Central memory CD8-positive, alpha-beta T cell (primary cell): ENCODE results near the gene DAD1.

Source experiments
- ATAC-seq: fragments of 150-1000 bp; cut with Tn5 transposase; replicated peaks from 2 replicates; pipeline ENCODE4 v1.10.0; 2022; ENCODE audit warnings: mild to moderate bottlenecking, moderate FRiP score, moderate number of reproducible peaks; ENCODE audit not compliant: poor library complexity, severe bottlenecking; ENCODE audit errors: extremely low read depth
- DNase-seq, 2 donors: peaks; one replicate each; pipeline ENCODE4 v3.0.0; 2021; ENCODE audit warnings: low spot score in 2 of 2
- H3K27ac Mint-ChIP-seq: one replicate; pipeline ENCODE4 v1.8.0; 2022; ENCODE audit warnings: low read depth, mild to moderate bottlenecking, moderate library complexity, mixed read lengths
- H3K27me3 Mint-ChIP-seq: one replicate; pipeline ENCODE4 v1.8.0; 2022; ENCODE audit warnings: mixed read lengths
- H3K36me3 Mint-ChIP-seq: one replicate; pipeline ENCODE4 v1.8.0; 2022; ENCODE audit warnings: mild to moderate bottlenecking, moderate library complexity, mixed read lengths; ENCODE audit not compliant: insufficient read depth
- H3K4me1 Mint-ChIP-seq: one replicate; pipeline ENCODE4 v1.8.0; 2022; ENCODE audit warnings: mixed read lengths
- H3K4me3 Mint-ChIP-seq: one replicate; pipeline ENCODE4 v1.8.0; 2022; ENCODE audit warnings: mild to moderate bottlenecking, moderate library complexity, mixed read lengths
- H3K9me3 Mint-ChIP-seq: one replicate; pipeline ENCODE4 v1.8.0; 2022; ENCODE audit warnings: mixed read lengths

Gene DAD1

GRCh38 chr14:22535126-22535525, 53.9 kb downstream of the DAD1 start:
- Mint-ChIP-seq H3K4me3 (peak overlapping the region; percentile 85), H3K27me3 (no peaks in the 10 kb centered on the region), H3K9me3 (no peaks in the 10 kb centered on the region), H3K4me1 (peaks cover 90% of the 10 kb centered on the region), H3K27ac (peak overlapping the region; percentile 92), H3K36me3 (peaks cover 81% of the 10 kb centered on the region)
- DNase-seq (no peak), ATAC-seq (no peak)

GRCh38 chr14:22534547-22534946, 54.5 kb downstream of the DAD1 start:
- peak overlapping the region; percentile 85 for H3K4me3 Mint-ChIP-seq
- H3K27me3 Mint-ChIP-seq = no peaks in the 10 kb centered on the region
- H3K27ac Mint-ChIP-seq = peak overlapping the region; percentile 92
- peaks cover 82% of the 10 kb centered on the region for H3K36me3 Mint-ChIP-seq
- no peak for DNase-seq
- no peak for ATAC-seq
- no peaks in the 10 kb centered on the region for H3K9me3 Mint-ChIP-seq
- H3K4me1 Mint-ChIP-seq = peaks cover 90% of the 10 kb centered on the region

DNA sequence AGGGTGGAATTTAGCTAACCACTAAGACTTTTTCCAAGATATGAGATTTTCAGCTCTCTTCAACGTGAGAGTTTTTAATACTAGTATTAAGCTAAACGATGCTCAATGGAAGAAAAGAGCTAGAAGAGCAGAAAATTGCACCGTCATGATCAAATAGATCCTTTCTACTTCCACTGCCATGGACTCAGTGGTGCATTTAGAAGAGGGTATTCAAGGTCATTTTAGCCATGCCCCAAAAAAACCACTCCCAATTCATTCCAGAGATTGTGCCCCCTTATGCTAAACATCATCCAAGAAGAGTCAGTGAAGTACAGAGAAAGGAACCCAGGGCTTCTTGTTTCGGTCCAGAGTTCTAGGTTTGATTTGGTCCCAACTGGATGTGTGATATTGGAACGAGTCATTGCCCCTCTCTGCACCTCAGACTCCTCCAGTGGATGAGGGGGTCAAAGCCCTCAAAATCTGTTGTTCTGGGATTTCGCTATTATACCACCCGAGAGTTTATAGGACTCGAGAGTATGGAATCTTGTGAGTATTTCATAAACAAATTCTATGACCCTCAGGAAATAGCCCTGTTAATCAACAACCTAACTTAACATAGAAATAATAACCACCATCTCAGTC, 55.2 kb downstream of the DAD1 start:
- H3K4me3 Mint-ChIP-seq = peak overlapping the region; percentile 85
- ATAC-seq (no peak), DNase-seq (no peak)
- H3K4me1 Mint-ChIP-seq = peaks cover 90% of the 10 kb centered on the region
- H3K36me3 Mint-ChIP-seq = peaks cover 82% of the 10 kb centered on the region
- H3K9me3 Mint-ChIP-seq = no peaks in the 10 kb centered on the region
- peak overlapping the region; percentile 92 for H3K27ac Mint-ChIP-seq
- no peaks in the 10 kb centered on the region for H3K27me3 Mint-ChIP-seq

DNA sequence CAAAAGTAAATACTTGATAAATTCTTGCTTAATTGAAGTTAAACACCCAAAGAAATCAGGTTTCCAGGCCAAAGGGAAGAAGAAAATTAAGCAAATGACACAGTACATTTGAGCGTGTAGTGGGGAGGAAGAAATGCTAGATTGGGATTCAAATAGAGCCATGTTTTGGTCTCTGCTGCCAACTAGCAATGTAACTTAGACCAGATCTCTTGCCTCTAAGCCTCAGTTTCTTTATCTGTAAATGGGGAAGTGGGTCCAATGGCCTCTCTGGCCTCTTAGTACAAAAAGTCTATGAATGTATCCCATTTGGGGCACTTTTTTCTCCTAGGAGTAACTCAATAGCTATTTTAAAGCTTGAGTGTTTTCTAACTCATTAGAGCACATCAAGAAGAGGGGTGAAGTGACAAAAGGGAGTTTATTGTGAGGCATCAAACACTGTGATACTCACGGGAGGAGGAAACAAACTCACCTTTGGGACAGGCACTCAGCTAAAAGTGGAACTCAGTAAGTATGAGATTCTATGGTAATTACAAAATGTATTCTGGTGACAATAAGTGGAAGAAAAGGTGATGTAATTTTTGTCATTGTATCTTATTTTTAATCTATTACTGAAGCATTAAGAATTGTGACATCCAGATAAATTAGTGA, 55.8 kb downstream of the DAD1 start:
- no peaks in the 10 kb centered on the region for H3K27me3 Mint-ChIP-seq
- DNase-seq (no peak), ATAC-seq (no peak)
- peak overlapping the region; percentile 92 for H3K27ac Mint-ChIP-seq
- H3K36me3 Mint-ChIP-seq = peaks cover 83% of the 10 kb centered on the region
- peak overlapping the region; percentile 85 for H3K4me3 Mint-ChIP-seq
- peaks cover 90% of the 10 kb centered on the region for H3K4me1 Mint-ChIP-seq
- H3K9me3 Mint-ChIP-seq = no peaks in the 10 kb centered on the region

- peak overlapping the region; percentile 92 for H3K27ac Mint-ChIP-seq
- no peaks in the 10 kb centered on the region for H3K9me3 Mint-ChIP-seq
- H3K4me1 Mint-ChIP-seq = peaks cover 87% of the 10 kb centered on the region
- H3K36me3 Mint-ChIP-seq = peaks cover 82% of the 10 kb centered on the region
- ATAC-seq = no peak
- no peaks in the 10 kb centered on the region for H3K27me3 Mint-ChIP-seq
- peak overlapping the region; percentile 85 for H3K4me3 Mint-ChIP-seq
- no peak for DNase-seq
These were observed 56.5 kb downstream of the DAD1 start for GRCh38 chr14:22532345-22533056.

DNA sequence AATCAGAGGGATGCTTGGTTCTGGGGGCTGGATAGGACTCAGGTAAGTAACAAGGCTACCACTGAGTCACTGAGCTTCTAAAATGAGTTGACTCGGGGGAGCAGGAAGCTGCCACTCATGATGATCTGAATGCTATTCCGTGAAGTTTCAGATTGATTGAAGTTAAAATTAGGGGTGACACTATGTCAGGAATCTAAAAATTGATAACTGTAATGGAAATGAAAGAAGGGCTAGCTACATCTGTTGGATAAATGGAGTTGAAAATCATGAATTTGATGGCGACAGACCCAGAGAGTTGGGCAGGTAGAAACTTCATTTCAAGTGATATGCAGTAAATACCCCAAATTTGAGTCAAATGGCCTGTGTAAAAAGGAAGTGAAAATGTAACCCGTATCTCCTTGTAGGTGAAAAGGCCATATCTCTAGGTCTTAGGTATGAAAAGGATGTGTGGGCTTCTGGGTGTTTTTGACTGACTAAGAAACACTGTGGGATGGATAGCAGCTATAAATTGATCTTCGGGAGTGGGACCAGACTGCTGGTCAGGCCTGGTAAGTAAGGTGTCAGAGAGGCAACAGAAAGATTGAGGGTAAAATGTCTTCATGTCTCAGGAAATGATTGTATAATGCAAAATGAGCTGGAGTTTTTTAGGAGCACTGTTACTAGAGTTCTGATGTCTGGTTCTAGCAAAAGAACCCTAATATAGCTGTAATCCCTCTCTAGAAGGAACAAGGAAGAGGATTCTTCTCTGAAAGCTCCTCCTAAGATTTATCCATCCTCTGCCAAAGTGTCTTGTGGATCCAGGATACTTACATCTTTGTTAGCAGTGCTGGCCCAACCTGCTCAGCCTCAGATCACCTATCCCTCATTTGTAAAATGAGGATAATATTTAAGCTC, 57.3 kb downstream of the DAD1 start:
- H3K9me3 Mint-ChIP-seq = no peaks in the 10 kb centered on the region
- peaks cover 87% of the 10 kb centered on the region for H3K4me1 Mint-ChIP-seq
- DNase-seq = no peak

DNA sequence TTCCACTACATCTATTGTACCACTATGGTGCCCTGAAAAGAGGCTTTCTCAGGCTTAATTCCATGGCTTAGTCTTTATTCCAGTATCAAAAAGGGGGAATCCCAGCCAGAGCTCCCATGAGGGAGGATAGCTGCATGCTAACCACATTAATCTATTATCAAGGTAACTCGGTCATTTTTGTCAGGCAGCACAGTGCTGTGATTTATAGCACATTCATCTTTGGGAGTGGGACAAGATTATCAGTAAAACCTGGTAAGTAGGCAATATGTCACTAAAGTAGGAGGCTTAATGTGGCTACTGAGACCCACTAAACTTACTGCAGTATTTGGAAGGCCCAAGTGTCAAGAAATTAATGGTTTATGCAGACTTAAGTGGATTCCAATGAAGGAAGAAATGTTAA, 58.9 kb downstream of the DAD1 start:
- H3K4me1 Mint-ChIP-seq = peaks cover 93% of the 10 kb centered on the region
- H3K9me3 Mint-ChIP-seq = no peaks in the 10 kb centered on the region
- no peaks in the 10 kb centered on the region for H3K27me3 Mint-ChIP-seq
- DNase-seq (no peak), ATAC-seq (no peak)
- peak overlapping the region; percentile 97 for H3K27ac Mint-ChIP-seq
- peaks cover 83% of the 10 kb centered on the region for H3K36me3 Mint-ChIP-seq
- H3K4me3 Mint-ChIP-seq = peak overlapping the region; percentile 85

More for the DNA sequence above, 57.3 kb downstream of the DAD1 start:
- Mint-ChIP-seq H3K27me3 (no peaks in the 10 kb centered on the region), H3K4me3 (peak overlapping the region; percentile 85), H3K27ac (peak overlapping the region; percentile 92), H3K36me3 (peaks cover 80% of the 10 kb centered on the region)
- peak; percentile 61 for ATAC-seq

DNA sequence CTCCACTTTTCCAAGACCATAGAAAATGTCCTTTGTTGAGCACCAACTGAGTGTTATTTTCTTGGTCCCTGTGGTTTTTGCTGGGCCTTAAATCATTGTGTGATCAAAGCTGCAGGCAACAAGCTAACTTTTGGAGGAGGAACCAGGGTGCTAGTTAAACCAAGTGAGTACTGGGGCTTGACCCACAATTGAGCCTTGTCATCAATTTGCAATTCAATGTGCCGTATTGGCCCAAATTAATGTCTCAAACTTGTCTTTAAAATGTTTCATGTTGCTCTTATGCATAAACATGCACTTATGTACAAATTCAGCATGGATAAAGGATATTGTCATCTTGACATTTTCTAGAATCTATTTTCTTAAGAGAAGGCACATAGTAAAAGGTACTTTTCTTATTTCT, 62.3 kb downstream of the DAD1 start:
- Mint-ChIP-seq H3K36me3 (peaks cover 83% of the 10 kb centered on the region), H3K9me3 (no peaks in the 10 kb centered on the region), H3K4me1 (peaks cover 88% of the 10 kb centered on the region), H3K27me3 (no peaks in the 10 kb centered on the region), H3K27ac (peak overlapping the region; percentile 97), H3K4me3 (peak overlapping the region; percentile 85)
- DNase-seq = no peak
- ATAC-seq = no peak

DNA sequence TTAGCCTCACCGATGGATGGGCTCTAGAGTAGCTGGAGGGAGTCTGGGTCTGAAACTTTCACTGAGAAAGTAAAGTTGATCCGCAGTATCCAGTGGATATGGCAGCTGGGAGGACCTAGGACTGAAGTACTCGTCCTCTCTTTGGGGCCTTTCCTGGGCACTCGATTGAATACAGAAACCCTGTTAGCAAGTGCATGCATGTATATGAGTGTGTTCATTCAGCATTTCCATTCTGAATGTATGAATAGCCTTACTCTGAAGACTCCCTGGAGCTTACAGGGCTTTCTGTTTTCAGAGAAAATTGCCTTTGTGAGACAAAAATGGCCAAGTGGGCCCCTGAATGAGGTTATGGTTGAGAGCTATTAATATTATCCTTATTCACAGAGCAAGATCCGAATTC, 62.8 kb downstream of the DAD1 start:
- no peak for DNase-seq
- no peaks in the 10 kb centered on the region for H3K27me3 Mint-ChIP-seq
- ATAC-seq = no peak
- peak overlapping the region; percentile 85 for H3K4me3 Mint-ChIP-seq
- peaks cover 88% of the 10 kb centered on the region for H3K4me1 Mint-ChIP-seq
- H3K27ac Mint-ChIP-seq = peak overlapping the region; percentile 97
- peaks cover 82% of the 10 kb centered on the region for H3K36me3 Mint-ChIP-seq
- no peaks in the 10 kb centered on the region for H3K9me3 Mint-ChIP-seq

GRCh38 chr14:22524784-22525161, 64.3 kb downstream of the DAD1 start:
- no peak for ATAC-seq
- Mint-ChIP-seq H3K4me1 (peaks cover 86% of the 10 kb centered on the region), H3K9me3 (no peaks in the 10 kb centered on the region), H3K27me3 (no peaks in the 10 kb centered on the region), H3K36me3 (peaks cover 86% of the 10 kb centered on the region), H3K27ac (peak overlapping the region; percentile 97), H3K4me3 (peak overlapping the region; percentile 85)
- no peak for DNase-seq

DNA sequence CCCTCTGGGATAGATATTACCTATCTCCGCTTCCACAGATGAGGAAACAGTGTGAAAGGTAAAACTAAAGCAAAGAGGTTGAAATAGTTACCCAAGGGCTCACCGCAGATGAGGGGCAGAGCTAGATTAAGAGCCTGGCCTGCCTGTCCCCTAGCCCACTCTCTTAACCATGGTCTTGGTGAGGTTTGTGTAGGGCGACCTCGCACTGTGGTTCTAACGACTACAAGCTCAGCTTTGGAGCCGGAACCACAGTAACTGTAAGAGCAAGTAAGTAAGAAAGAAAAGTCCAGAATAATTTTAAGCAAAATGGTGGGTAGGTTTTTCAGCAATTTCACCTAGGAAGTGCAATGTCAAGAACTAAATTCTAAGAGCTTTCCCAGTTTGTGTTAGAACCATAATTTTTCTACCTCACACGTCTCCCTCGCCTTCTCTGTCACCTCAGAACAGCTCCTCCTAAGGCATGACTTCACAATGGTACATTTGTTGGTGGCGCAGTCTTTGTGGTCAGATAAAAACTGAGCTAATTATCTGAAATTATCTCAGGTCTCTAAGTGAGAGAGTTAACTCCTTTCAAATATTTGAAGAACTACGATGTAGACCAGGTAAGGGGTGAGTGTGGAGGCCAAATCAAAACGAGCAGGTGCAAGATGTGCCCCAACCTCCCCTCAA, 64.8 kb downstream of the DAD1 start:
- no peaks in the 10 kb centered on the region for H3K27me3 Mint-ChIP-seq
- ATAC-seq (peak; percentile 50), DNase-seq (no peak)
- H3K4me1 Mint-ChIP-seq = peaks cover 86% of the 10 kb centered on the region
- H3K27ac Mint-ChIP-seq = peak overlapping the region; percentile 97
- H3K4me3 Mint-ChIP-seq = peak overlapping the region; percentile 85
- H3K9me3 Mint-ChIP-seq = no peaks in the 10 kb centered on the region
- H3K36me3 Mint-ChIP-seq = peaks cover 86% of the 10 kb centered on the region

DNA sequence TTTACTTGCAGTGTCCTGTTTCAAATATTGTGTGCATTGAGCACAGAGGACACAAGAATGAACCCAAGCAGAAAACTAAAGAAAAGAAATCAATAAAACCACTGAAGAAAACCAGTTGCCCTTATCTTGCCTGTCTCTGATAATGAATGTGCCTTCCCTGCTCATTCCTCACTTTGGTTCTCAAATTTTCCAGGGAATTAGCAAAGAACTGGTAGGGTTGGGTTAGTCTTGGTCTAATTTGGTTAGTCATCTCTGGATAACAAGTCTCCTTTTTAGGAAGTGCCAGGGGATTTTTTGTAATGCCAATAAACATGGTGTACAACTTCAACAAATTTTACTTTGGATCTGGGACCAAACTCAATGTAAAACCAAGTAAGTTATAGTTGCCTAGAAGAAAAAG, 65.7 kb downstream of the DAD1 start:
- Mint-ChIP-seq H3K27ac (peak overlapping the region; percentile 97), H3K4me3 (peak overlapping the region; percentile 85), H3K9me3 (no peaks in the 10 kb centered on the region), H3K4me1 (peaks cover 80% of the 10 kb centered on the region), H3K36me3 (peaks cover 83% of the 10 kb centered on the region), H3K27me3 (no peaks in the 10 kb centered on the region)
- ATAC-seq (no peak), DNase-seq (no peak)
